ENCODE results near the gene NPM3. TPM values are rescaled to one million over a fixed set of nuclear protein-coding genes. Genes with fewer than 3 reads are reported as not detected.

NPM3 gene, protein sequence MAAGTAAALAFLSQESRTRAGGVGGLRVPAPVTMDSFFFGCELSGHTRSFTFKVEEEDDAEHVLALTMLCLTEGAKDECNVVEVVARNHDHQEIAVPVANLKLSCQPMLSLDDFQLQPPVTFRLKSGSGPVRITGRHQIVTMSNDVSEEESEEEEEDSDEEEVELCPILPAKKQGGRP
- total RNA-seq (ENCODE audit: low replicate concordance) = 124 and 126 TPM in 2 replicates

DNA sequence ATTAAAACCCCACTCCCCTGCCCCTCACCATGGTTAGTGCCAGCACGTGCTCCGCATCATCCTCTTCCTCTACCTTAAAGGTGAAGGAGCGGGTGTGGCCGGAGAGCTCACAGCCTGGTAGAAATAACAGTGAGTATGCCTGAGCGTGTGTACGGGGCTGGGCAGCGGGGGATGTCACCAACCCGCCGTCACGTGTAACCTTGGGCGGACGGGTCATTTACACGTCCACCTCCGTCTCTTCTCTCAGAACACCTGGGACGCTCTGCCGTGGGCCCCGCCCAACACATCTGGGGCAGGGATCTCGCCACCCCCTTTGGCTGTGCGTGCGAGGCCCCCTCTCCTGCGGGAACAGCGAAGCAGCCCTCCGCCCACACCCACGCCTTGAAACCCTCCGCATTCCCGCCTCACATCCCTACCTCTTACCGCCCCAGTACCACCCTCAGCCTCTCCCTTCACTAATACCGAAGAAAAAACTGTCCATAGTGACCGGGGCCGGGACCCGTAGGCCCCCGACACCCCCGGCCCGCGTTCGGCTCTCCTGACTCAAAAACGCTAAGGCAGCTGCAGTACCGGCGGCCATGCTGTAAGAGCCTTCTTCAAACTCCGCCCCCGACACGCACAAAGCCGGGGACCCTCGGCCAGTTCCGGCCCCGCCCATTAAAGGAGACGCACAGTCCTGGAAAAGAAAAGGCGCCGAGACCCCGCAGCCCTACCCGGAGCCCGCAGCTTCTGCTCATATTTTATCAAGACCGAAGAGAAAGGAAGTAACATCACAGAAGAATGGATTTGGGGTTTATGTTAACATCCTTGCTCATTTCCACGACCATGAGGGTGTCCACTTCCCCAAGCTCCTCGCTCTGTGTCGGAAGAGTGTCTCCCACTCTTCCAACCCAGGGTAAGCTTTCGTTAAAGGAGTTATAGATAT lies at the start of gene NPM3:
TSS of gene NPM3 (minus strand) at position 636 of the 925 bp plus-strand sequence. CDS start at position 580, 56 bp downstream.

DNA sequence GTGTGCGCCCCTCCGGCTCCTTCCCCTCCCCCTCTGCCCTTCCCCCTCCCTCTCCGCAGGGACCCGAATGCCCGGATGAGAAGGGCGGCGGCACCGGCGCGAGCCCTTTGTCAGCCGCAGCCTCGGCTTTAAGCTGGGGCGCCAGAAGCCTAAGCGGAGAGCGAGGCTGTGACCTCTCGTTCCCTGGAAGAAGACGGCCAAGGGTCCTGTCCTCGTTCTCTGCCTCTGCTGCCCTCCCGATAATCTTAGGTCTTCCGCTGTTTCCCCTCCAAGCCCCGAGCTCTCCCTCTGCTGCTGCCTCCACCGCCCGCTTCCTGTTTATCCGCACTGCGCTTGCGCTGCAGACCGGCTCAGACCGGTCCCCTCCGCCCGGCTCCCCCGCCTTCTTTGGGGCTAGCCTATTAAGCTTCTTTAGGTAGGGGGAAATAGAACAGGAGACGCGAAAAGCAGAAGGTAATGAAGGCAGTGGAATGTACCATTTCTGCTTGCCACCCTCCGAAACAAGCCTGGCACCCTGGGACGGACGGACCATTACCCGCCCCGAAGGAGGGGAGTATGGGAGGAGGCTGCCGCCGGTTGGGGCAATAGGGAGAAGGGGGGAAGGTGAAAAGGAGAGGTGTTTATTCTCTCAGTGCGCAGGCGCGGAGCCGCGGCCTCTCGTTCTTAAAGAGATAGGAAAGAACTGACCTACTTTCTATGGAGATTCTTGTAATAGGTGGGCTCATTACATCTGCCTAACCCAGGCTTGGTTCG lies 35.0 kb upstream of the NPM3 start, which contains the start of gene OGA:
TSS of gene OGA (minus strand) at position 326 of the 753 bp plus-strand sequence. CDS start 422 bp downstream, outside the sequence.

DNA sequence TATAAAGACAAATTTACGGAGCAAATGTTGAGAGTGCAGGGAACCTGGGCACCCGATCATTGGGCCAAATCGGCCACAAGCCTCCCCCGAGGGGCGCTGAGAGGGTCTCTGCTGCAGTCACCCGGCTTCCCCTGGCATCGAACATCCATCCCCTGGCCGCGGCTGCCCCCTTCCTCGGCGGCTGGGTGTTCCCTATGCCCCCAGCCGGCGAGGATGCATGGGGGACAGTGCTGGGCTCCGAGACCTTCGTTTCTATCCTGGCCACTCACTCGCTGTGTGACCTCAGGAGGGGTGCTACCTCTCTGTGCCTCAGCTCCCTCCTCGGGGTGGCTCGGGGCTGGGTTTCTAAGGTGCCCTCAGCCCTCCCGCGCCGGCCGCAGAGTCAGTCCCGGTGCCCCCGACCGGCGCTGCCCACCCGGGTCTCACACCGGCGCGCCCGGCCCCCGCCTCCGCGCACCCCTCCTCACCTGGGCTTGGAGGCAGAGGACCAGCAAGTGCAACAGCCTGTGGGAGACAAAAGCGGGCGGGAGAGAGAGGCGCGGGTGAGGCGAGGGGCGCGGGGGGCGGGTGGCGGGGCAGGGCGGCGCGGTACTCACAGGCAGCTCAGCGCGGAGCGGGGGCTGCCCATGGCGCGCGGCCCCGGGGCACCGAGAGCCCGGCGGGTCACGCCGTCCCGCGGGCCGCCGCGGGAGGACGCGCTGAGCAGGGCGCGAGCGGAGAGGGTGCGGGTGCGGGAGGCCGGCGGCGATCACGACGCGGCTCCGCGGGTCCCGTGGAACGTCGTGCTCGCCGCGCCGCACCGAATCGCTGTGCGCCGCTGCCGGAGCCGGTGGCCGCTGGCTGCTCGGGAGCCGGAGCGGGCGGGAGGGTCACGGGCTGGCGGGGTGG lies 7.7 kb downstream of the NPM3 start, which contains the start of gene FGF8:
TSS of gene FGF8 (minus strand) at position 842 of the 888 bp plus-strand sequence. CDS start at position 628, 214 bp downstream.

Other genes starting within 250 kb of the NPM3 start
- gene POLL, start 195.2 kb downstream of the NPM3 start, total RNA-seq (ENCODE audit: low replicate concordance) = 6.3 and 6.8 TPM in 2 replicates
- 69.5 and 83.4 TPM in 2 replicates for gene DPCD, start 195.1 kb downstream of the NPM3 start, total RNA-seq (ENCODE audit: low replicate concordance)
- 36.6 and 82.8 TPM in 2 replicates for gene FBXW4, start 88.3 kb downstream of the NPM3 start, total RNA-seq (ENCODE audit: low replicate concordance)
- not detected in 2 replicates for gene FGF8, start 7.3 kb downstream of the NPM3 start, total RNA-seq (ENCODE audit: low replicate concordance)
- gene OGA, start 35.0 kb upstream of the NPM3 start, total RNA-seq (ENCODE audit: low replicate concordance) = 65.8 and 79.6 TPM in 2 replicates
- gene KCNIP2, start 60.4 kb upstream of the NPM3 start, total RNA-seq (ENCODE audit: low replicate concordance) = 0.30 and 1.1 TPM in 2 replicates

Measured in smooth muscle cell of the coronary artery (primary cell).